ENCODE results near the gene SYNPO.

The SYNPO gene

DNA sequence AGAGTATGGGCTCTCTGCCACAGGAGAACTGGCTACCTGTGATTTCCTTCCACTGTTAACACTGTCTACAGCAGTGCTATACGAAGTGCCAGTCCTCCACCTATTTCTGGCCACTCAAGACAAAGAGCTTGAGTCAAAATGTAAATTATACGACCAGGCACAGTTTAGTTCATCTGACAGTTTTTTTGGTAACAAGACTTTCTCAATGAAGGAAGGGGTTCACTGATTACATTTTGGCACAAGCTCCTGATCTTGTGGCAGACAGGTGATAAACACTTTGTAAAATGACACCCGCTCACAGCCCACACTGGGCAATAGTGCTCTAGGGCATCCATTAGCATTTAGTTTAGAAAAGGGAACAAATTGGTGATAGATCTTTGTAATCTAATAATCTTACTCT, 51.8 kb downstream of the SYNPO start:
- TF ChIP-seq SP1 (IDR thresholded peaks at IDR 0.05) (no peak), NFRKB (IDR thresholded peaks at IDR 0.05) (no peak), ZNF384 (IDR thresholded peaks at IDR 0.05) (no peak), SUZ12 (IDR thresholded peaks at IDR 0.05) (no peak), ELF4 (IDR thresholded peaks at IDR 0.05) (no peak), TARDBP (IDR thresholded peaks at IDR 0.05) (no peak), FOXK2 (IDR thresholded peaks at IDR 0.05) (no peak), FOXM1 (IDR thresholded peaks at IDR 0.05; ENCODE audit: borderline replicate concordance) (no peak), LEF1 (IDR thresholded peaks at IDR 0.05; ENCODE audit: borderline replicate concordance) (no peak), ARNT (IDR thresholded peaks at IDR 0.05) (no peak), BHLHE40 (IDR thresholded peaks at IDR 0.05; ENCODE audit: borderline replicate concordance) (no peak), HDGF (IDR thresholded peaks at IDR 0.05; ENCODE audit: borderline replicate concordance) (no peak), FOXA1 (IDR thresholded peaks at IDR 0.05) (no peak)
- TF ChIP-seq, protein P1, sequence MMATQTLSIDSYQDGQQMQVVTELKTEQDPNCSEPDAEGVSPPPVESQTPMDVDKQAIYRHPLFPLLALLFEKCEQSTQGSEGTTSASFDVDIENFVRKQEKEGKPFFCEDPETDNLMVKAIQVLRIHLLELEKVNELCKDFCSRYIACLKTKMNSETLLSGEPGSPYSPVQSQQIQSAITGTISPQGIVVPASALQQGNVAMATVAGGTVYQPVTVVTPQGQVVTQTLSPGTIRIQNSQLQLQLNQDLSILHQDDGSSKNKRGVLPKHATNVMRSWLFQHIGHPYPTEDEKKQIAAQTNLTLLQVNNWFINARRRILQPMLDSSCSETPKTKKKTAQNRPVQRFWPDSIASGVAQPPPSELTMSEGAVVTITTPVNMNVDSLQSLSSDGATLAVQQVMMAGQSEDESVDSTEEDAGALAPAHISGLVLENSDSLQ (IDR thresholded peaks at IDR 0.05), result no peak
- CTCF ChIA-PET, result no interaction called here
- DNase-seq (ENCODE audit: extremely low spot score), result no peak
- POLR2A ChIA-PET, result interaction anchor here (2.9 kb wide), 1 partner anchor 8 kb away, joined by 19 read pairs; the partner anchor contains the start of gene RBM22

DNA sequence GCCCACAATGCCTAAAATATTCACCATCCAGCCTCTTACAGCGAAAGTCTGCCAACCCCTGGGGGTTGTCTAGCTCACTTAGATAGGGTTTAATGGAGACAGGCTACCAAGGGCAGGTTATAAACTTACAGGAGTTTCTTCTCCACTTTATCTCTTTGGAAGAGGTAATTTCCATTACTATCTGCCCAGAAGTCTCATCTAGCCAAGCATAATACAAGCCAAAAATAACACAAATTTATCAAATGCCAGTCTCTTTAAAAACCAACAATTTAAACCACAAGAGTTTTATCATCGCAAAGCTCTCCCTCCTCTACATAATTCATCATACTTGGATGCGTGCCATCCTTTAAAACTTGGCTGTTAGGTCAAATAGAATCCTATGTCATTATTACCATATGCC, 54.2 kb downstream of the SYNPO start:
- ChIA-PET POLR2A (interaction anchor here (1.0 kb wide), 1 partner anchor 64 kb away, joined by 3 read pairs; the partner anchor contains the start of gene DCTN4), CTCF (no interaction called here)
- no peak for DNase-seq (ENCODE audit: extremely low spot score)
- TF ChIP-seq SUZ12 (IDR thresholded peaks at IDR 0.05) (no peak), ARNT (IDR thresholded peaks at IDR 0.05) (no peak), FOXK2 (IDR thresholded peaks at IDR 0.05) (no peak), BHLHE40 (IDR thresholded peaks at IDR 0.05; ENCODE audit: borderline replicate concordance) (no peak), FOXM1 (IDR thresholded peaks at IDR 0.05; ENCODE audit: borderline replicate concordance) (no peak), ELF4 (IDR thresholded peaks at IDR 0.05) (no peak), SP1 (IDR thresholded peaks at IDR 0.05) (no peak), CTBP1 (IDR thresholded peaks at IDR 0.05; ENCODE audit: borderline replicate concordance) (no peak), L3MBTL2 (conservative IDR thresholded peaks at IDR 0.05) (no peak), FOXA1 (IDR thresholded peaks at IDR 0.05) (no peak), LEF1 (IDR thresholded peaks at IDR 0.05; ENCODE audit: borderline replicate concordance) (no peak), HDGF (IDR thresholded peaks at IDR 0.05; ENCODE audit: borderline replicate concordance) (no peak), NFRKB (IDR thresholded peaks at IDR 0.05) (no peak), ZNF384 (IDR thresholded peaks at IDR 0.05) (no peak), TARDBP (IDR thresholded peaks at IDR 0.05) (no peak)
- TF ChIP-seq, protein P1 (IDR thresholded peaks at IDR 0.05), result no peak

DNA sequence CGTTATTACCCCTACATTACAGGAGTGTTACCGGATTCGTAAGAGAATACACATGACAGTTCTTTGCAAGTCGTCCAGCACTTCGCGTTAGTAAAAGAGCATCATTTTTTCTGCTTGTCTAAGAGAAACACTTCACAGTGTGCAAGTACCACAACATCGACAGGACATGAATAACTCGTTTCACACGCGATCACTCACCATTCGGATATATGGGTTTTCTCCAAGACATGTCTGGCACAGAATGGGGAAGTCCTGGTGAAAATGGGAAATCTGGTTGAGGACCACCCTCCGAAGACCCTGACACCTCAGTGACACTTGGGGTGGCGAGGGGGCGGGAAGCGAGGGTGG, 59.8 kb downstream of the SYNPO start:
- ChIA-PET CTCF (interaction anchor here (0.7 to 1.9 kb wide), 7 partner anchors 9 to 250 kb away, joined by 3 to 28 read pairs (median 4); no protein-coding TSS in a partner anchor), POLR2A (interaction anchor here (0.7 to 2.9 kb wide), 40 partner anchors 9 to 501 kb away, joined by 3 to 43 read pairs (median 6); partner anchors contain the start of genes ANXA6, DCTN4, MYOZ3 and RPS14)
- TF ChIP-seq ELF4 (IDR thresholded peaks at IDR 0.05) (no peak), HDGF (IDR thresholded peaks at IDR 0.05; ENCODE audit: borderline replicate concordance) (no peak), L3MBTL2 (conservative IDR thresholded peaks at IDR 0.05) (no peak), ZNF384 (IDR thresholded peaks at IDR 0.05) (no peak), SUZ12 (IDR thresholded peaks at IDR 0.05) (no peak), FOXM1 (IDR thresholded peaks at IDR 0.05; ENCODE audit: borderline replicate concordance) (no peak), LEF1 (IDR thresholded peaks at IDR 0.05; ENCODE audit: borderline replicate concordance) (no peak), FOXA1 (IDR thresholded peaks at IDR 0.05) (no peak), BHLHE40 (IDR thresholded peaks at IDR 0.05; ENCODE audit: borderline replicate concordance) (no peak), NFRKB (IDR thresholded peaks at IDR 0.05) (no peak), TARDBP (IDR thresholded peaks at IDR 0.05) (no peak), SP1 (IDR thresholded peaks at IDR 0.05) (no peak), ARNT (IDR thresholded peaks at IDR 0.05) (no peak), FOXK2 (IDR thresholded peaks at IDR 0.05) (no peak), CTBP1 (IDR thresholded peaks at IDR 0.05; ENCODE audit: borderline replicate concordance) (no peak)
- TF ChIP-seq, protein P1 (IDR thresholded peaks at IDR 0.05), result no peak
- DNase-seq (ENCODE audit: extremely low spot score), result no peak

DNA sequence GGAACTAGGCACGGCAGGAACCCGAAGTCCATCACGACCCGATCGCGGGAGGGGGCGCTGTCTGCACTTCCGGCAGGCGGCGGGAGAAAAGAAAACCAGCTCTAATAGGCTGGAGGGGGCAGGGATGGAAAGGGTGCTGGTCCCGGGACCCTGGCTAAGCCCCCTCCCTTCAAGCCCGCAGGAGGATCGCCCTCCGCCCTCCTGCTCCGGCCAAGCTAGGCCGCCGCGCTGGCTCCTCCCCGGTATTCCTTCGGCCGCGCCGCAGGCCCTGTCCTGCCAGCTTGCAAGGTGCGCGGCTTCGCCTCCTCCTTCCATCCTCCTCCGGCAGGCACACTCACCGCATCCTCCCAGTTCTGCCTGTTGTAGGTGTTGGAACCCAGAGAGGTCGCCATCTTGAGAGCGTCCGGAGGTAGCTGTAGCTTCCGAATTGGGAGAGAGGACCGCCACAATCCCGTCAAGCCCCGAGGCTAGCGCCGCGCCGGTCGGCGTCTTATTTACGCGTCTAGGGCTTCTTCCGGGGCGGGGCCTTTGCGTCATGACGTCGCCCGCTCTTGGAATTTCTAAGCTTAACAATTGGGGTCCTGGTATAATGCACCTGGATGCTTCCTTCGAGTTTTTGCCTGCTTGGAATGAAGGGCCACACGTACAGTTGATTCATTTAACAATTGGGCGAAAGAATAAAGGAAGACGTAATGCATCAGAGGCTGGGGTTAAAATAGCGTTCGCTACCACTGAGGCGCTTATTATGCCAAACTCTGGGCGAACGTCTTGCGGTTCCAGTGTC, 60.3 kb downstream of the SYNPO start, which contains the start of gene RBM22:
RBM22 (minus strand) TSS at position 469 of the 784 bp plus-strand sequence; CDS start at position 392, 77 bp downstream.
- TF ChIP-seq CTBP1 (IDR thresholded peaks at IDR 0.05; ENCODE audit: borderline replicate concordance), result no peak
- no peak for TF ChIP-seq SUZ12 (IDR thresholded peaks at IDR 0.05)
- no peak for TF ChIP-seq FOXK2 (IDR thresholded peaks at IDR 0.05)
- TF ChIP-seq L3MBTL2 (conservative IDR thresholded peaks at IDR 0.05), result 0 out of 2 replicates have a peak, but pooled peaks have one; percentile 21
- no peak for TF ChIP-seq NFRKB (IDR thresholded peaks at IDR 0.05)
- ChIA-PET POLR2A (interaction anchor here (0.5 to 2.9 kb wide), 59 partner anchors 8 to 686 kb away, joined by 3 to 43 read pairs (median 5); partner anchors contain the start of genes ANXA6, CD74, DCTN4 and MYOZ3), CTCF (interaction anchor here (1.0 to 1.9 kb wide), 8 partner anchors 10 to 251 kb away, joined by 3 to 28 read pairs (median 4); partner anchors contain the start of gene SMIM3)
- DNase-seq (ENCODE audit: extremely low spot score), result peak; percentile 90

DNA sequence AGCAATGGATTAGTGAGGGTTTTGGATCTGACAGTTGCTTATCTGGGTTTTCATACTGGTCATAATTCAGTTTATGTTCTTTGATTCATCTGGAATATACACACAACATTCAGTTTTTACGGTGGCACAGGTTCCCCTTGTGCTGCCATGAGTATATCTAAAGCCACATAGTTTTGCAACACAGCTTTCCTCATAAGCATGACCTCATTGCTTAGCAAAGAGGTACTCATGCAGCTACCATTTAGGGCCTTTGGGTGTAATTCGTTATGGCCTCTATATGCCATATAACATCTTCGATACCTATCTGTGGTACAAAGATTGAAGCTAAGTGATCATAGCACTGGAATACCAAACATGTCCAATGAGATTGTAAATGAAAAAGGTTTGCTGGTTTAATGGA, 63.3 kb downstream of the SYNPO start:
- CTCF ChIA-PET, result interaction anchor here (1.2 to 1.5 kb wide), 2 partner anchors 97 to 143 kb away, joined by 3 to 5 read pairs; no protein-coding TSS in a partner anchor
- TF ChIP-seq ELF4 (IDR thresholded peaks at IDR 0.05) (no peak), FOXK2 (IDR thresholded peaks at IDR 0.05) (no peak), SP1 (IDR thresholded peaks at IDR 0.05) (no peak), FOXM1 (IDR thresholded peaks at IDR 0.05; ENCODE audit: borderline replicate concordance) (no peak), NFRKB (IDR thresholded peaks at IDR 0.05) (no peak), ZNF384 (IDR thresholded peaks at IDR 0.05) (no peak)
- TF ChIP-seq, protein P1 (IDR thresholded peaks at IDR 0.05), result no peak

More for the DNA sequence above, 63.3 kb downstream of the SYNPO start:
- DNase-seq (ENCODE audit: extremely low spot score), result no peak
- POLR2A ChIA-PET, result interaction anchor here (0.6 kb wide), 1 partner anchor 47 kb away, joined by 3 read pairs; no protein-coding TSS in a partner anchor
